IPS-NIHi7 (cell line): ENCODE measurements around the gene CPNE4.

Experiments
- DNase-seq: peaks from one replicate; pipeline ENCODE4 v3.0.0; 2012; ENCODE audit warnings: mixed read lengths; ENCODE audit errors: extremely low spot score

The CPNE4 gene

DNA sequence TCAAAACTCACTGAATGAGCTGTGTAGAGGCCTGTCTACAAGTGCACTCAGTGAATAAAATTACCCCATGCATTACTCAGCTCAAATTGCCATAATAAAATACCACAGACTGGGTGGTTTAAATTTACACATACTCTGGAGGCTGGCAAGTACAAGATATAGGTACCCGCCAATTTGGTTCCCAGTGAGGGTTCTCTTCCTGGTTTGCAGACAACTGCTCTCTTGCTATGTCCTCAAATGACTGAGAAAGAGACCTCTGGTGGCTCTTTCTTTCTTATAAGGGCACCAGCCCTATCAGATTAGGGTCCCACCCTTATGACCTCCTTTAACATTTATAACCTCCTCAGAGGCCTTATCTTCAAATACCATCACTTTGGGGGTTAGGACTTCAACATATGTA, 237.0 kb downstream of the CPNE4 start:
- no peak for DNase-seq

DNA sequence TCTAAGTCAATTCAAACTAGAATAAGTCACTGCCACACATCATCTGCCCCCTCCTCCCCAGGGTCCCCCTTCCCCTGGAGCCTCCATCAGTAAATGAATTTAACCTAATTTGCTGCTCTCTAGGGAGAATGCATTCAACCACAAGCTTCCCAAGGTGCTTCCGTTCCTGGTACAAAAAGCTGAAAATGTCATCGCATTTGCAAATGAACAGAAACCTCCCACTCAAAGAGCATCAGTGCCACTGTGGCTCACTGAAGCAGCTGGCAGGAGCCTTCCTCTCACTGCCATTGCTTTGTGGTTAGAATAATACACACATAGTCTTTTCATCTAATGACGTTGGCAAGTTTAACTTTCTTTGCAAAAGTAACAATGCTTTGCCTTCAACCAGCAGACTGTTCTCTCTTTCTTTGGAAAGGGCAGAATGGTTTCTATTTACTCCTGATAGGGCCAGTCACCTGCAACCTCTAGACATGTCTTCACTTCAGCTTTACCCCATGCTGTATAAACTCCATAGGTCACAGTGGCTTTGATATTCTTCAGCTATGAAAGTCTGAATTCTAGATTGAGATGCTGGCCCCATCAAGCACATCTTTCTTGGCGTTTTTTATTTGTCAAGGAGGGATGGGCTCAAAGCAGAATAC, 238.1 kb downstream of the CPNE4 start:
- DNase-seq: peak; percentile 22

DNA sequence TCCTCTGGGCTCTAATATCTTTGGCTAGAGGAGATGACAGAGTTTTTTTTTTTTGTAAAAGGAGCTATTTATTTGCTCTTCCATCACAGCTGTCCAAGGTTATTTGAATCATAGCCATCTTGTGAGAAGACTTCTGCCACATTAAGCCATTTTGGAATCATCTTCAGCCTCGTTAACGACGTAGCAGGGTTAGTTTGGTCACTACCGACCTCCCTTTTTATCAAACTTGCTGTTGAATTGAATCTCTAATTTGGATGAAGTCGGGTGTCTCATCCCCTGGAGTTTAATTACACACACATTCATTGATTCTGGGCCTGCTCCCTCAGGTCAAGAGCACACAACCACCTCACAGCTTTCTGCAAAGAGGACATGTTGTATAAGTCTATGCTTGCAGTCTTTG, 238.7 kb downstream of the CPNE4 start:
- DNase-seq: no peak

DNA sequence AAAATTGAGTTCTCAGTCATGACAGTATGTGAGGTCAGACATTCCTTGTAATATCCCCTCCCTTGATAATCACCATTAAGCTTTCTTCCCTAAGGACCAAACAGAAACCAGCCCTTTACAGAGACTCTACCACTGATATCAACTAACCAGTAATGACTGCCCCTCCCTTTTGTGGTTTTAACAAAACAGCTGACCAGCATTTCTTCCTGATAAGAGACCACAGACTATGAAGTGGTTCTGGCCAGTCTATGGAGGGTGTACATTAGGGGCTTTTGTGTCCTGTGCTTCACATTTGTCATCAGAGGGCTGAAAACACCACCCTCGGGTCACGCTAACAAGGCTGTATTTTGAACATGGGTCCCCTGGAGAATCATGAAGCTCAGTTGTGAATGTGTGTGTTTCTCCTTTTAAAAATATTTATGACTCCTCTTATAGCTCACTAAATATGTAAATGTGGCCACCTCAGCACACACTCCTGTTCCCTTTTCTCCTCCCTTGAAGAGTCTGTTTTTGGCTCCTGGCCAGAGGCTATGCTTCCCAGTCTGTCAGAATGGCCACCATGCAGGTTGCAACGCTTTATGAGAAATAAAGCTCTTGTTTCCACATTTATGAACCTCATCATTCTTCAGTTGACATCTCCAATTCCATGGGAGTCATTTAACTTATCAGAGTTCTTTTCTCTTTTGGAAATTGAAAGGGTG, 239.3 kb downstream of the CPNE4 start:
- no peak for DNase-seq

DNA sequence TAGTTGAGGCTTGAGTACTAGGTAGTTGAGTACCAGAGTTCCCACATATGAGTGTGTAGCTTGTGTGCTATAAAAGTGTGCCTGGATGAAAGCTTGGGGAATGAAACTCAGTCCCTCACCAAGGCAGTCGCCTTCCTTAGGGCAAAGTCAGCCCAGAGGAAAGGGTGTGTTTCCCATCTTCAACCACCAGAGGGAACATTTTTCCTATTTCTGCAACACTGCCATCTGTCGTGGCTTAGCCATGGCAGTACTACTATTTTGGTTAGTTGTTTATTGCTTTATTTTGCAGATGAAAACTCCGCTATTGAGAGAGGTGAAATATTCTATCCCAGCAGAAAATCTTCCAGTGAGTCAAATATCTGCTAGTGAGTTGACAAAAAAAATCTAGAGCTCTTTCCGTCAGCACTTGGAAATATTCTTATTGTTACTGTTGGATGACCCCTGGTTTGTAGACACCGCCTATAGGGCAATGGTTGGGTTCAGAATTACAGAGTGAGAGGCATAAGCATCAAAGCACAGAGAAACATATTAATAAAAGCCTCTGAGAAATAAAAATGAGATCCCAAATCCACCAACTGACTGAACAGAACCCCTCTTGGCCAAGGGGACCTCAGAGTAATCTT, 239.9 kb downstream of the CPNE4 start:
- peak; percentile 71 for DNase-seq

DNA sequence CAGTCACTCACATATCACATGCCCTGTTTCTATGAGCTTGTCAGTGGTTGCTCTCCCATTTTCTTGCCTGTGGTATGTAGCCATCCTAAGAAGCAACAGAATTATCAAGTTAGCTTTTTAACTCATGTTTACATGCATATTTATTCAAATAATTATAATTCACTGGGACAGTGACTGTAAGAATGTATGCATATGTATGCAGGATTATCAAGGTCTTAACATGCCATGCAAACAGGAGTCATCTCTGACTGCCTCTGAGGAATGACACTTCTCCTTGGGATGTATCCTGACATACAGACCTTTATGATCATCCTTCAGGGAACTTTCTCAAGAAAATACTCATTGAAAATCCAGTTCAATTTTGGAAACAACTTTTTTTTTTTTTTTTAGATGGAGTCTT, 240.9 kb downstream of the CPNE4 start:
- no peak for DNase-seq

DNA sequence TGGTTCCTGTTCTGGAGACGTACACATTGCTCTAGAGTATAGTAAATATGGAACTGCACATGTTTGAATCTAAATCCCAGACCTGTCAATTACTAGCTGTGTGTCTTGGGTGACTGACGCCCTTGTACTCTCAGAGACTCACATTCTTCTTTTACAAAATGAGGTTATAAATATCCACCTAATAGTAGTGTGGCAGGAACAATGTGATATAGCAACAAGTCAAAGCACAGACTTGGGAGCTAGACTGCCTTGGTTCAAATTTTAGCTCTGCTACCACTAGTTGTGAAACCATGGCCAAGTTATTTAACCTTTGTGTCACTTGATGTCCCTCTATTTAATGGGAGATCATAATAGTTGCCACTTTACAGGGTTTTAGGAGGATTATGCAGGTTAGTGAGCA, 245.6 kb downstream of the CPNE4 start:
- no peak for DNase-seq

DNA sequence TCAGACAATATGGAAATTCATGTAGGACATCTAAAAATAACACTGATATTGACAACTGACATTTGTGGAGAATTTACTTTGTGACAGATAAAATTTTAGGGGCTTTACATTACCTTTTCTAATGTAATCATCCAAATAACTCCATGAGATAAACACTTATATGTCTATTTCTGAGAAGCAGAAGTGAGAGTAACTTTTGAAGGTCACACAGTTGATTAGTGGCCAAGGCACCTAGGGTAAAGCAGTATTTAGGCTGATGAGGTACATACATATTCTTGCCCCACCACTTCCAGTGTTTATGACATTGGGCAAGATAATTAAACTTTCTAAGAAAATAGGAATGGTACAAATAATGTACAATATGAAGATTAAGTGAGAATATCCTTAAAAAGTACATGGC, 248.4 kb downstream of the CPNE4 start:
- DNase-seq: no peak

DNA sequence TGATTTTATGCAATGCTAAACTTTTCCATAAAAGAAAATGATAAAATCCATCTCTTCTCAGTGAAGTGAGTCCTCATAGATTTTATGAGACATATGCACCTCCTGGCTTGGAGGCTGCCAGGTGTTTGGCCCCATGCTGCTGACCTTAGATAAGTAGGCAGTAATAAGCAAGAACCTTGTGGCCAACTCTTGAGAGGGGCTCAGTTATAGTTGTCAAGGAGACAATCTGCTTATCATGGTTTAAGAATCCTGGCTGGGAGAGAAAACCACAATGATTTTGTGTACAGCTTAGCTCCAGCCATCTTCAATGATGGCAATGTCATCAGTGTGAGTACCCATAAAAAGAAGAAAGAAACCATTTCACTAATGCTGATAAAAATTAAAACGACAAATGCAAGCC, 252.1 kb downstream of the CPNE4 start:
- no peak for DNase-seq

DNA sequence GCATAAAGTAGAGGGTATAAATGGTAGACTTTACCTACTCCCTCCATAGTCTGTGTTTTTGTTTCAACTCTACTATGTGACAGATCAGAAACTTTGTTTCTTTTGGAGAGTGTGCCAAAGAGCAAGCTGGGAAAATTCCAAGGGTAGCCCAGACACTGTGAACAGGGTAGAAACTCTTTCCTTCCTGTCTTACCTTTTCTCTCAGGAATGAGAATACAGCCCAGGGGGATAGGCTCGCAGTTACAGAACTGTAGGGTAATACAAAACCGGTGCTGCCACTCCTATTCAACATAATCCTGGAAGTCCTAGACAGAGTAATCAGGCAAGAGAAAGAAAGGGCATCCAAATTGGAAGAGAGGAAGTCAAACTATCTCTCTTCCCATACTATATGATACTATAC, 256.3 kb downstream of the CPNE4 start:
- no peak for DNase-seq

DNA sequence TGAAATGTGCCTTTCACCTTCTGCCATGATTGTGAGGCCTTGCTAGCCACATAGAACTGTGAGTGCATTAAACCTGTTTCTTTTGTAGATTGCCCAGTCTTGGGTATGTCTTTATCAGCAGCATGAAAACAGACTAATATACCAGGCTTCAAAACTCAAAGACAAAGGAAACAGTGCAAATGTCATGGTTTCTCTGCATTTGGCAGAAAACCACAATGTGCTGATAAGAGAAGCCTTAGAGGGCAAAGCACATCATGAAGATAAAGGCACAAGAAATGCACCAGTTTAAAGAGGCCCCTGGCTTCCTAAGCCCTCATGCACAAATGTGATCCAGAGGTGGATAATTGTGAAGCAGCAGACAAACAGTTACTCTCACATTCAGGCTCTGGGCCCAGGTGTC, 259.2 kb downstream of the CPNE4 start:
- no peak for DNase-seq

DNA sequence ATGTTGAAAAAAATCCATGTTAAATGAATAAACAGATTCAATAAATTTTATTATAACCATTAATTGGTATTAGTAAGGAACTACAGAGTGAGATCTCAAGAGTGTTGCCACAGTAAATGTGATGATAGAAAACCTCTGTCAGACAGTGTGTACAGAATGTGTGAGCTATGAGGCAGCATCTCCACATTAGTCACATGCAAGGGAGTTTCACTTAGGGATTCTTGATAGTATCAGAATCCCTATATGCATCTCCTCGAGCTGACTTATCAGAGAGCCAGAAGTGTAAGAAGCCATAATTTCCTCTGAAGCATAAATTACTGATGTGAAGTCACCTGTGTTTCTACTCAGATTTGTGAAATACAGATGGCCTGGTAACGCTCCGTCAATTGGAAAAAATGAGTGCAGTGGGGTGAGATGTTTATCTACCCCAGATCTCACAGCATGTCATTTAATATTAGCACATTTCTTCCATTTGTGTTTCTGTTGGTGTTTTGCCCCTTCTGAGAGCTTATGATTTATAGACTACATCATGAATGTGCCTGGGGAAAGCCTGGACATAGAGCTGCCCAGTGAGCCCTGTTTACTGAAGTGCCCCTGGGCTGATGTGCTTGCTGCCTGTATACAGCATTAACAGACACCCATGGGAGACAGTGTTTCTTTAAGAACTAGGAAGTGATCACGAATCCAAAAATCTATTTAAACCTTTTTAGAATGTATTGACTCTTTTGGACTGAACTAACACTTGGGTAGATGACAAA, 262.4 kb downstream of the CPNE4 start:
- DNase-seq: no peak

DNA sequence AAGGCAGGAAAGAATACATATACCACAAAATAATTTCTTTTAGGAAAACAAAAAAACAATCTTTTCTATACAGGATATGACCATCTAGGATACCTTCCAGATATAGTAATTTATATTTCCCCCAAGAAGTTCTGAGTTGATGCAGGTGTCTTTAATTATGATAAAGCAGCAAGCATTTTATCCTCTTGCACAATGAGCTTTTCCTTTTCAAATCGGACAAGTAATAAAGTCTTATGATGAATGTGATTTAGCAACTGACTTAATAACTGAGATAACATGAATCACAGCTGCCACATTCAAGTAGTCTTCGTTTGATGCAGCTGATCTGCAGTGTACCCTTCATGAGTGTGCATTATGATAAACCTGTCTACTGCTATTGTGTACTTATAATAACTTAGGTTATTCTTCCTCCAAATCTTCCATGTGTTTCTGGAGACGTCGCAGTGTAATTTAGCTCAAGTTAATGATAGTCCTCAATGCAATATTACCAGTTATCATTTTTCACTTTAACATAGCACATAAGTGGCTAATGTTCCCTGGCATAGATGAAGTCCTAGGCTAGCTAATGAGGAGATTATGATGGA, 271.7 kb downstream of the CPNE4 start:
- no peak for DNase-seq

DNA sequence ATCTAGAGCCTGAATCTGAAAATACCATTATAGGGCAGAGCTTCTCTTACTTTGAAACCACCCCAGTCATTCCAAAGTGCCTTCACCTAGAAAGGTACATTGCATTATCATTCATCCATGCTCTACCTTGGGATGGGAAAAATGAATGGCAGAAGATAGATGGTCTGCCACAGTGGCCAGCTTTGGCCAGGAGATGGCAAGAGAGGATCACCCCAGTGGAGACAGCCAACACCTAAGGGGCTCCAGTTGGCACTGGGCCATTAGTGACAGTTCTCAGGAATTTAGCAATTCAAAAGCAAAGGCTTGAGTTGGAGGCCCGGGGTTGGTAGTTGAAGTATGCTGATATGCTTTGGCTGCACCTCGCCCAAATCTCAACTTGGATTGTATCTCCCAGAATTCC, 278.4 kb downstream of the CPNE4 start:
- DNase-seq: peak; percentile 13

DNA sequence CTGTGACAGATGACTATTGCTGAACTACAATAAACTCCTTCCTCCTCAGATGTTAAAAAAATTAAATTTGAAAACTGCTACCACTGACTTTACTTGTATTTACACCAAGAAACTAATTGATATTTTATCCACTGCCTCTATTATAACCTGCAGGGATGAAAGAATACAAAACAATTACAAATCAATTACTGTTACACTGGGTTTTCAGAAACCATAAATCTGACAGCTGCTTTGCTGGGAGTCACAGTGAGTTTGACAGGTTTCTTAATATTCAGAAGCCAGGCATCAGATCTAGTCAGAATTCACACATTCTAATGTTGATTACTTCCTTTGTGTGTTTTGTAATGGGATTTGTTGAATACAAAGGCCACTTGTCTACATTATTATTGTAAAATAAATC, 279.4 kb downstream of the CPNE4 start:
- DNase-seq: no peak

DNA sequence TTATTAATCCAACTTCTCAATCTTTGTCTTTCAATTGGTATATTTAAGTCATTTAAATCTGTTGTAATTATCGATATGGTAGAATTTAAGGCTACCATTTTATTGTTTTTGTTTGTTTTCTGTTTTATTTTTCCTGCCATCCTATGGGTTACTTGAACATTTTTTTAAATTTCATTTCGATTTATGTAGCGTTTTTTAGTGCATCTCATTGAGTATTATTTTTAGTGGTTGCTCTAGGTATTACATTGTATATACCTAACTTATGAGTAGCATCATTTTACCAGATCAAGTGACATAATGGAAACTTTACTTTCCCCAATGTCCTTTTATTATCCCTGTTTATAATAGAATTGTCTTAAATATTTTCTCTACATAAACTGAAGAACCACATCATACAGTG, 284.6 kb downstream of the CPNE4 start:
- no peak for DNase-seq

DNA sequence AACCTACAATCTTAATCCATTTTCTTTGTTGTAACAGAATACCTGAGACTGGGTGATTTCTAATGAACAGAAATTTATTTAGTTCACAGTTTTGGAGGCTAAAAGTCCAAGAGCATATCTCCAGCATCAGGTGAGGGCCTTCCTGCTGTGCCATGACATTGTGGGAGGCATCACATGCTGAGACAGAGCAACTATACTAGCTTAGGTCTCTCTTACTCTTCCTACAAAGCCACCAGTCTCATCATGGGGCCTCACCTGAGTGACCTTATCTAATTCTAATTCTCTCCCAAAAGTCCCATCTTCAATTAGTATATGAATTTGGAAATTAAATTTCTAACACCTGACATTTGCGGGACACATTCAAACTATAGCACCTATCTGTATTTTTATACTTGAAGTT, 285.0 kb downstream of the CPNE4 start:
- no peak for DNase-seq

DNA sequence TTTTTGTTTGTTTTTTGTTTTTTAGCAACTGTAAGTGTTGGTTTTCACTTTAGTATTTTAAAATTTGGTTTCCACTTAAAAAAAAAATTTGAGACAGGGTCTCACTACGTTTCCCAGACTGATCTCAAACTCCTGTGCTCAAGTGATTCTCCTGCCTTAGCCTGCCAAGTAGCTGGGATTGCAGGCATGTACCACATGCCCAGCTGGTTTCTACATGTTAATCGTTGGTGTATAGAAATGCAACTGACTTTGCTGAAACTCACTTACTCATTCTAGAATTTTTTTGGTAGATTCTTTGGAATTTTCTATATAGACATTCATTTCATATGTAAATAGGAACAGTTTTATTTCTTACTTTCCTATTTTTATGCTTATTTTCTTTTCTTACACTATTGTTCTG, 287.3 kb downstream of the CPNE4 start:
- DNase-seq: no peak

DNA sequence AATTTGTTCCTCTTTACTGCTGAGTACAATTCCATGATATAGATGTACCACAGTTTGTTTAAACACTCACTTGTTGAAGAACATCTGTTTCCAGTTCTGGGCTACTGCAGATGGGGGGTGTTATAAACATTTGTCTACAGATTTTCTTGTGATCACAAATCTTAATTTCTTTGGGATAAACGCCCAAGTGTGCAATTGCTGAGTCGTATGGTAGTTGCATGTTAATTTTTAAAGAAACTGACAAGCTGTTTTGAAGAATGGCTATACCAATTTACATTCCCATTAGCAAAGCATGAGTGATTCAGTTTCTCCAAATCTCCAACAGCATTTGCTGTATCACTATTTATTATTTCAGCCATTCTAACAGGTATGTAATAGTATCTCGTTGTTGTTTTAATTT, 290.0 kb downstream of the CPNE4 start:
- no peak for DNase-seq

DNA sequence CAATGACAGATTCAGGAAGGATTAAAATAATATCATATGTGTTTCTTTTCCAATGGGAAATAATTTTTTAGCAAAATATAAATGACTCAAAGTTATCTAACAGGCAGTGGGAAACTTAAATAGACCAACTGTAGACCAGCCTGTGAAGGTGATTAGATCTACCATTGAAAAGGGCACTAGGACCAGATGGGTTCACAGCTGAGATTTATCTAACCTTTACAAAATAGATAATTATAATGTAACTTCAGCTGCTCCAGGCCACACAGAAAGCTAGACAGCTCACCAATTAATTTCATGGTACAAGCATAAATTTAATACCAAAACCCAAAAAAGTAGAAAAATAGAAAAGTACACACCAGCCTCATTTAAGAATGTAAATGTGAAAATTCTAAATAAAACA, 291.7 kb downstream of the CPNE4 start:
- DNase-seq: no peak

DNA sequence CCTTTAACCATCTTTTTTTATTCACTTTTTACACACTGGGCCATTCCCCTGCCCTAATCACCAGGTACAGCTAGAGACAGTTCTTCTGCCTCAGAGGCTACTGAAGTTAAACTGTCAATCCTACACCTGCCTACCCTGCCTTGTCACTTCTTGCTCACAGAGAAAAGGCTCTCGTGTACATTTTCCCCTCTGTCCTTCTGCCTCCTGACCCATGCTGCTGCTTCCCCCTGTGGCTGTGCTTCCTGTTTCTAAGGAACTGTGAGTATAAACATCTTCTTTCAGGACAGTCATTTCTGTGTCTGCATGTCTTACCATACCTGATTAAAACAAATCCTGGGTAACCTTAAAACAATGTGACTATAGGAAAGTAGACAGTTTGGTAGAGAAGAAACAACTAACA, 295.6 kb downstream of the CPNE4 start:
- no peak for DNase-seq

DNA sequence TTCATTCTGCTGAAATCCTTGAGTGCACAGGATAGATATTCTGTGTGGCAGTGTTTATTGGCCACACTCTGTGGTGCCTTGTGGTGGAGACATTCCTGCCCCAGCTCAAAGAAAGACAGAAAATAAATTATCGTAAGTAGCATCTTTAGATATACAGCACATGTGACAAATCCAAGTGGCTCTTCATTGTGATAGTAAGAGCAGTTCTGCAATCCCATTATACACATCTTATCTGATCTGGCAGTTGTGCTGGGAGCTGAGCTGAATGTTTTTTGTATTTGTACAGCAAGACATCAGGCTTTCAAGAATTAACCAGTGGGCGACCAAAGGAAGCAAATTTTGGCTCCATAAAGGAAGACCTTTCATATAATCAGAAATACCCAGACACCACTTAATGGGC, 296.7 kb downstream of the CPNE4 start:
- no peak for DNase-seq
